ENCODE results near the gene HACE1. TPM values are rescaled to one million over a fixed set of nuclear protein-coding genes. Genes with fewer than 3 reads are reported as not detected.

The HACE1 gene
- total and polyA plus RNA-seq, 9 donors, result 7.9 to 26.1 (median 18.4) TPM

- 69 to 81% (median 76%) methylated on average over 6 of the region's 6 CpGs for WGBS, 3 donors
- TF ChIP-seq POLR2A (IDR thresholded peaks at IDR 0.05) (no peak), EP300 (IDR thresholded peaks at IDR 0.05) (no peak), CTCF (IDR thresholded peaks at IDR 0.05) (no peak)
- intact Hi-C loops (cut with DNase I), result no loop called here
- H3K4me1 ChIP-seq (ENCODE audit: insufficient read depth), result no peaks in the 10 kb centered on the region
- H3K27me3 ChIP-seq, result no peaks in the 10 kb centered on the region
- H3K27ac ChIP-seq, result no peak overlapping the region
- no peaks in the 10 kb centered on the region for H3K36me3 ChIP-seq
- no peak overlapping the region for H3K4me3 ChIP-seq
- H3K9me3 ChIP-seq, result no peaks in the 10 kb centered on the region
- no peak for DNase-seq
Observed at GRCh38 chr6:104685871-104686549, 173.7 kb downstream of the HACE1 start.

GRCh38 chr6:104684911-104685415 lies 174.8 kb downstream of the HACE1 start:
- intact Hi-C loops (cut with DNase I), result no loop called here
- 87 to 97% (median 91%) methylated on average over 2 of the region's 2 CpGs for WGBS, 3 donors
- no peak for TF ChIP-seq EP300 (IDR thresholded peaks at IDR 0.05)
- no peak for TF ChIP-seq POLR2A (IDR thresholded peaks at IDR 0.05)
- TF ChIP-seq CTCF (IDR thresholded peaks at IDR 0.05), result no peak
- H3K27ac ChIP-seq, result no peak overlapping the region
- H3K36me3 ChIP-seq, result no peaks in the 10 kb centered on the region
- no peaks in the 10 kb centered on the region for H3K9me3 ChIP-seq
- H3K4me3 ChIP-seq, result no peak overlapping the region
- no peaks in the 10 kb centered on the region for H3K27me3 ChIP-seq
- H3K4me1 ChIP-seq (ENCODE audit: insufficient read depth), result no peaks in the 10 kb centered on the region
- DNase-seq, result no peak

GRCh38 chr6:104683809-104684208 lies 175.9 kb downstream of the HACE1 start:
- no peak for TF ChIP-seq POLR2A (IDR thresholded peaks at IDR 0.05)
- no peak overlapping the region for H3K4me3 ChIP-seq

GRCh38 chr6:104682722-104683643 lies 176.7 kb downstream of the HACE1 start:
- no peak for DNase-seq
- Histone ChIP-seq H3K27me3 (no peaks in the 10 kb centered on the region), H3K4me3 (no peak overlapping the region), H3K4me1 (ENCODE audit: insufficient read depth) (no peaks in the 10 kb centered on the region), H3K36me3 (no peaks in the 10 kb centered on the region), H3K9me3 (no peaks in the 10 kb centered on the region), H3K27ac (no peak overlapping the region)
- intact Hi-C loops (cut with DNase I), result no loop called here
- 62 to 68% (median 65%) methylated on average over 15 of the region's 15 CpGs for WGBS, 3 donors
- TF ChIP-seq EP300 (IDR thresholded peaks at IDR 0.05) (no peak), CTCF (IDR thresholded peaks at IDR 0.05) (no peak), POLR2A (IDR thresholded peaks at IDR 0.05) (no peak)

More at GRCh38 chr6:104683809-104684208, 175.9 kb downstream of the HACE1 start:
- WGBS, 3 donors, result 78 to 81% (median 80%) methylated on average over 4 of the region's 4 CpGs
- Histone ChIP-seq H3K9me3 (no peaks in the 10 kb centered on the region), H3K27me3 (no peaks in the 10 kb centered on the region), H3K4me1 (ENCODE audit: insufficient read depth) (no peaks in the 10 kb centered on the region), H3K36me3 (no peaks in the 10 kb centered on the region), H3K27ac (no peak overlapping the region)
- intact Hi-C loops (cut with DNase I), result no loop called here
- no peak for DNase-seq

Measured in ovary (tissue), 9 donors.